Keratinocyte (primary cell): ENCODE results near the gene INSL4. TPM values are rescaled to one million over a fixed set of nuclear protein-coding genes. Genes with fewer than 3 reads are reported as not detected.

ENCODE experiments used
- DNase-seq: peaks from one replicate; pipeline ENCODE4 v3.0.0-alpha.2; 2011; ENCODE audit warnings: low read depth, missing footprints, low spot score
- FAIRE-seq: peaks from 2 replicates; lab custom pipeline; 2011; peaks lifted over from hg19 to GRCh38; lab: Jason Lieb, UNC
- H2AFZ ChIP-seq: 2 replicates; pipeline ENCODE4 v1.6.0; 2012; ENCODE audit warnings: low read length, control low read depth, inconsistent platforms; ENCODE audit not compliant: control insufficient read depth
- H3K27ac ChIP-seq: 2 replicates; pipeline ENCODE4 v1.5.1; 2011; ENCODE audit warnings: low read length; ENCODE audit not compliant: control insufficient read depth, insufficient read depth
- H3K27me3 ChIP-seq: 3 replicates; pipeline ENCODE4 v1.6.0; 2011; ENCODE audit warnings: low read length; ENCODE audit not compliant: control insufficient read depth, insufficient read depth; ENCODE audit errors: extremely low read depth
- H3K36me3 ChIP-seq, 2 experiments: 2 replicates in 1 of 2; 3 replicates in 1 of 2; pipeline ENCODE4 v1.5.1; 2011; ENCODE audit warnings: low read length in 2 of 2, mild to moderate bottlenecking in 1 of 2; ENCODE audit not compliant: control insufficient read depth in 2 of 2, insufficient read depth in 2 of 2; ENCODE audit errors: extremely low read depth in 1 of 2
- H3K4me1 ChIP-seq: 3 replicates; pipeline ENCODE4 v1.5.1; 2011; ENCODE audit warnings: low read length; ENCODE audit not compliant: control insufficient read depth, insufficient read depth; ENCODE audit errors: extremely low read depth
- H3K4me2 ChIP-seq: 3 replicates; pipeline ENCODE4 v1.6.0; 2011; ENCODE audit warnings: low read depth, low read length; ENCODE audit not compliant: control insufficient read depth, insufficient read depth; ENCODE audit errors: extremely low read depth
- H3K4me3 ChIP-seq, 3 experiments: fragments of 200-600 bp in 1 of 3; sonication (generic) in 1 of 3; 2 replicates in 2 of 3; 3 replicates in 1 of 3; pipeline ENCODE4 v1.5.1; 2011 to 2016; ENCODE audit warnings: low read length in 3 of 3, mild to moderate bottlenecking in 3 of 3, control low read depth in 2 of 3, inconsistent platforms in 1 of 3, low read depth in 1 of 3, mixed read lengths in 1 of 3, mixed run types in 1 of 3, moderate library complexity in 1 of 3; ENCODE audit not compliant: control insufficient read depth in 2 of 3, insufficient read depth in 2 of 3; ENCODE audit errors: extremely low read depth in 1 of 3
- H3K79me2 ChIP-seq: 2 replicates; pipeline ENCODE4 v1.6.0; 2012; ENCODE audit warnings: low read length; ENCODE audit not compliant: control insufficient read depth, insufficient read depth
- H3K9ac ChIP-seq: 3 replicates; pipeline ENCODE4 v1.6.0; 2011; ENCODE audit warnings: low read length; ENCODE audit not compliant: control insufficient read depth, insufficient read depth; ENCODE audit errors: extremely low read depth
- H3K9me1 ChIP-seq: 3 replicates; pipeline ENCODE4 v1.6.0; 2011; ENCODE audit warnings: low read length; ENCODE audit not compliant: control insufficient read depth, insufficient read depth; ENCODE audit errors: extremely low read depth
- H3K9me3 ChIP-seq: 2 replicates; pipeline ENCODE4 v1.5.1; 2012; ENCODE audit warnings: low read depth, low read length; ENCODE audit not compliant: control insufficient read depth
- H4K20me1 ChIP-seq: 3 replicates; pipeline ENCODE4 v1.6.0; 2011; ENCODE audit warnings: low read length; ENCODE audit not compliant: control insufficient read depth, insufficient read depth; ENCODE audit errors: extremely low read depth
- CTCF ChIP-seq, 3 experiments: IDR thresholded peaks in 1 of 3; conservative IDR thresholded peaks in 1 of 3; optimal IDR thresholded peaks in 1 of 3; 2 replicates in 2 of 3; 3 replicates in 1 of 3; pipeline versions ENCODE3 to v1.5.1; 2011; ENCODE audit warnings: low read length in 3 of 3, mild to moderate bottlenecking in 3 of 3, moderate library complexity in 2 of 3, control low read depth in 1 of 3, inconsistent platforms in 1 of 3; ENCODE audit not compliant: insufficient read depth in 2 of 3; ENCODE audit errors: extremely low read depth in 1 of 3
- EZH2 ChIP-seq: IDR thresholded peaks from one replicate; pipeline ENCODE4 v1.6.1; 2012; ENCODE audit warnings: inconsistent platforms, mild to moderate bottlenecking, low read length, moderate library complexity
- dilution Hi-C: fragments of 300-500 bp; cut with MboI; formaldehyde crosslinking; loops from one replicate; pipeline ENCODE4 v1.7.0; 2020; ENCODE audit warnings: low sequenced_read_pairs; ENCODE audit not compliant: extremely low pct_ligation_motif_present
- polyA minus RNA-seq, 3 experiments: library from RNA; depleted of rRNA, polyadenylated mRNA; stranded (reverse); fragments of >200 nt; gene quantifications; 1 replicate in 1 of 3; 2 replicates in 1 of 3; 3 replicates in 1 of 3; pipeline ENCODE4 v1.2.3, GENCODE V29; 2011
- polyA plus RNA-seq, 5 experiments: library from polyadenylated mRNA; depleted of rRNA in 3 of 5; stranded (reverse) in 3 of 5; stranded (forward) in 1 of 5; unstranded in 1 of 5; fragments of >200 nt; gene quantifications; 1 replicate in 1 of 5; 2 replicates in 3 of 5; 3 replicates in 1 of 5; pipeline versions ENCODE4 v1.2.1 to v1.2.3, GENCODE V29; 2011 to 2012; ENCODE audit warnings: missing spikeins in 2 of 5, low read depth in 1 of 5, low replicate concordance in 1 of 5

Gene INSL4
- 0.04 TPM in 1 of 3 replicates, not detected in the others for polyA plus RNA-seq
- not detected for polyA plus RNA-seq (2011; ENCODE audit: low read depth)
- polyA plus RNA-seq (2011; cell fraction: cytosol; rRNA removed): not detected in 2 replicates
- 0.27 and 0.37 TPM in 2 replicates for polyA plus RNA-seq (2011; cell fraction: nucleus; rRNA removed)
- polyA plus RNA-seq (2012; ENCODE audit: low replicate concordance): not detected in 2 replicates
- polyA minus RNA-seq: 0.20 TPM in 1 of 3 replicates, not detected in the others
- not detected for polyA minus RNA-seq (2011; cell fraction: cytosol; rRNA and poly(A)+ RNA removed)
- 0.31 TPM in 1 of 2 replicates, not detected in the other for polyA minus RNA-seq (2011; cell fraction: nucleus; rRNA and poly(A)+ RNA removed)

DNA sequence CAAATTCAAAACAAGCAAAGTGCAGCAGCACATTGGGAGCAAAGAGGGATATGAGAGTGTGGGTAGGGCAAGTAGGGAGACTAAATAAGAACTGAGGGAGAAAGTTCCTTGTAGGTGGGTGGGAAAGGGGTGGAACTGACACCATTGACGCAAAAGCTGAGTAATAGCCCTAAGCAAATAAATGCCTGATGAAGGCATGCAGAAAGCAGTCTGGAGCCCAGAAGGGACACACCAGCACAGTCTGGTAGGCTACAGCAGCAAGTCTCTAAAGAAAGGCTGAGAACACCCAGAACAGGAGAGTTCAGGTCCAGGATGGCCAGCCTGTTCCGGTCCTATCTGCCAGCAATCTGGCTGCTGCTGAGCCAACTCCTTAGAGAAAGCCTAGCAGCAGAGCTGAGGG, at the start of gene INSL4:
TSS of gene INSL4 (plus strand) at position 208 of the 400 bp plus-strand sequence. CDS start at position 313, 105 bp downstream.
- Histone ChIP-seq H3K9me1 (no peaks in the 10 kb centered on the region), H3K4me3 (no peak within 1 kb of the TSS), H3K4me2 (peak within 1 kb of the TSS; percentile 20), H3K27me3 (peaks cover 34% of the 10 kb centered on the region), H4K20me1 (no peaks in the 10 kb centered on the region), H3K9ac (no peak within 1 kb of the TSS), H3K4me1 (peaks cover 9% of the 10 kb centered on the region), H3K36me3 (no peaks in the 10 kb centered on the region), H3K27ac (no peak within 1 kb of the TSS), H2AFZ (no peak within 1 kb of the TSS), H3K79me2 (no peaks in the 10 kb centered on the region), H3K9me3 (no peaks in the 10 kb centered on the region)
- no peak for DNase-seq
- TF ChIP-seq CTCF (optimal IDR thresholded peaks at IDR 0.05 in 1 of 3, IDR thresholded peaks at IDR 0.05 in 1 of 3, conservative IDR thresholded peaks at IDR 0.05 in 1 of 3; ENCODE audit: extremely low read depth in 1 of 3, insufficient read depth in 2 of 3, low read length in 3 of 3): no peak
- no peak for TF ChIP-seq EZH2
- peak; percentile 23 for FAIRE-seq
- dilution Hi-C loops: no loop called here

GRCh38 chr9:5184776-5185175, 46.4 kb upstream of the INSL4 start:
- DNase-seq (no peak), FAIRE-seq (no peak)
- H3K9ac ChIP-seq: no peak overlapping the region
- H3K79me2 ChIP-seq: no peaks in the 10 kb centered on the region
- no peaks in the 10 kb centered on the region for H4K20me1 ChIP-seq
- no peak overlapping the region for H3K4me3 ChIP-seq
- H3K4me1 ChIP-seq: no peaks in the 10 kb centered on the region
- H3K9me3 ChIP-seq: no peaks in the 10 kb centered on the region
- no peak overlapping the region for H2AFZ ChIP-seq
- no peaks in the 10 kb centered on the region for H3K36me3 ChIP-seq
- H3K4me2 ChIP-seq: no peak overlapping the region
- no peaks in the 10 kb centered on the region for H3K9me1 ChIP-seq
- H3K27me3 ChIP-seq: no peaks in the 10 kb centered on the region
- dilution Hi-C loops: no loop called here
- TF ChIP-seq EZH2 (no peak), CTCF (optimal IDR thresholded peaks at IDR 0.05 in 1 of 3, IDR thresholded peaks at IDR 0.05 in 1 of 3, conservative IDR thresholded peaks at IDR 0.05 in 1 of 3; ENCODE audit: extremely low read depth in 1 of 3, insufficient read depth in 2 of 3, low read length in 3 of 3) (no peak)
- H3K27ac ChIP-seq: no peak overlapping the region
